Vagina (tissue), 2 donors: ENCODE data around the gene ST6GALNAC3.

Experiments
- CTCF ChIP-seq, 3 experiments: fragments of 450-650 bp in 2 of 3; fragments of 200-600 bp in 1 of 3; sonication (generic) in 1 of 3; IDR thresholded peaks; one replicate each; pipeline ENCODE4 v1.5.1; 2017 to 2019; ENCODE audit warnings: antibody characterized with exemption in 3 of 3, mild to moderate bottlenecking in 2 of 3, moderate library complexity in 2 of 3
- POLR2A ChIP-seq, 2 donors: fragments of 450-650 bp; IDR thresholded peaks; one replicate each; pipeline ENCODE4 v1.6.1; 2017; ENCODE audit warnings: antibody characterized with exemption in 2 of 2, mild to moderate bottlenecking in 2 of 2, moderate library complexity in 2 of 2
- POLR2AphosphoS5 ChIP-seq, 2 donors: sonication (generic); formaldehyde crosslinking; IDR thresholded peaks; one replicate each; pipeline ENCODE4 v1.9.0; 2017; ENCODE audit warnings: antibody characterized with exemption in 2 of 2, mild to moderate bottlenecking in 2 of 2, low read depth in 1 of 2; ENCODE audit not compliant: insufficient read depth in 1 of 2

GRCh38 chr1:76046149-76046548, 28.4 kb upstream of the ST6GALNAC3 start:
- TF ChIP-seq CTCF (IDR thresholded peaks at IDR 0.05) (no peak), POLR2AphosphoS5 (IDR thresholded peaks at IDR 0.05; ENCODE audit: insufficient read depth in 1 of 2, low read depth in 1 of 2) (no peak), POLR2A (IDR thresholded peaks at IDR 0.05) (no peak)
